Measurements from ENCODE around the gene PRMT3. TPM values are rescaled to one million over a fixed set of nuclear protein-coding genes. Genes with fewer than 3 reads are reported as not detected.

Gene PRMT3
- total and polyA plus RNA-seq, 4 experiments from 2014 or later, result 6.7 to 19.7 (median 13.0) TPM

DNA sequence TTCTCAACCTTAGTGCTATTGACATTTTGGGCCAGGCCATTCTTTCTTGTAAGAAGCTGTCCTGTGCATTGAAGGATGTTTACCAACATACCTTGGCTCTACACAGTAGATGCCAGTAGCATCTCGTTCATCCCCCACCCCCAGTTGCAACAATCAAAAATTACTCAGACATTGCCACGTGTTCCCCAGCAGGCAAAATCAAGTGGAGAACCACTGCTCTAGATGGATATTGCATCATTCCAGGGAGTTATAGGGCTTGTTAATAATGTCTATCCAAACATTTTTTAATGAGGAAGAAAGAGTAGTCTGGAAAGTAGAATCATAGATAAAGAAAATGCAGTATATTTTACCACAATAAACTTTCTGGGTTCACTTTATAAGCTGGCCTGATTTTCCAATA, 64.1 kb downstream of the PRMT3 start:
- POLR2A ChIA-PET (ENCODE audit: partially characterized antibody), result no interaction called here
- Histone ChIP-seq H3K27ac (ENCODE audit: low read depth, low read length) (no peak overlapping the region), H3K27me3 (ENCODE audit: insufficient read depth, low read length) (no peaks in the 10 kb centered on the region), H3K9me3 (ENCODE audit: control insufficient read depth in 1 of 2, low read length in 2 of 2) (no peaks in the 10 kb centered on the region), H3K4me3 (ENCODE audit: low read length in 2 of 2) (no peak overlapping the region), H3K36me3 (ENCODE audit: insufficient read depth, low read length) (no peaks in the 10 kb centered on the region), H3K4me1 (ENCODE audit: insufficient read depth, low read length) (peaks cover 7% of the 10 kb centered on the region)
- DNase-seq, result no peak
- peaks cover 3 to 10% (median 6%) of the 10 kb centered on the region in 4 donors for H3K4me1 Mint-ChIP-seq
- H3K4me3 Mint-ChIP-seq, result no peak overlapping the region
- H3K36me3 Mint-ChIP-seq, result peaks cover 28 to 43% of the 10 kb centered on the region in 2 donors
- H3K27ac Mint-ChIP-seq, result no peak overlapping the region
- H3K27me3 Mint-ChIP-seq, result no peaks in the 10 kb centered on the region
- H3K9me3 Mint-ChIP-seq, result no peaks in the 10 kb centered on the region
- intact Hi-C loops (cut with micrococcal nuclease), result no loop called here
- CTCF ChIA-PET (ENCODE audit: partially characterized antibody), result no interaction called here

DNA sequence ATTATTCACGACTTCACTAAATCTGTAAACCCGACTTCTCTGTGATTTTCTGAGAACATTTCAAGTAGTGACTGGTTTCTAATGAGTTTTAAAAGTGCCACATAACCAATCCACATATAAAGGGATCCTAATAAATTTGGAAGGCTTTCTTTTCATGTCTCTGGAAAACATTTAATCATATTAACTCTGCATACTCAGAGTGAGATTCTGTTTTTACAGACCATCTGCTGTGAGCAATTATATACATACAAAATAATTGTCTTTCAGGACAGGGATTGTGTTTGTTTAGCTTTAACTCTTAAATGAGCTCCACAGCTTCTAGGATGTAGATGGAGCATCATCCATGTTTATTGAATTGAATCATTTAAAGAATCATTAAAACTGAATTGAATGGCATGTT, 65.1 kb downstream of the PRMT3 start:
- intact Hi-C loops (cut with micrococcal nuclease), result no loop called here
- Histone ChIP-seq H3K27ac (ENCODE audit: low read depth, low read length) (no peak overlapping the region), H3K4me3 (ENCODE audit: low read length in 2 of 2) (no peak overlapping the region), H3K9me3 (ENCODE audit: control insufficient read depth in 1 of 2, low read length in 2 of 2) (no peaks in the 10 kb centered on the region), H3K36me3 (ENCODE audit: insufficient read depth, low read length) (no peaks in the 10 kb centered on the region), H3K4me1 (ENCODE audit: insufficient read depth, low read length) (peaks cover 7% of the 10 kb centered on the region), H3K27me3 (ENCODE audit: insufficient read depth, low read length) (no peaks in the 10 kb centered on the region)
- H3K9me3 Mint-ChIP-seq, result no peaks in the 10 kb centered on the region
- DNase-seq, result no peak
- peaks cover 28 to 41% of the 10 kb centered on the region in 2 donors for H3K36me3 Mint-ChIP-seq
- H3K27me3 Mint-ChIP-seq, result no peaks in the 10 kb centered on the region
- peaks cover 3 to 10% (median 6%) of the 10 kb centered on the region in 4 donors for H3K4me1 Mint-ChIP-seq
- CTCF ChIA-PET (ENCODE audit: partially characterized antibody), result no interaction called here
- H3K27ac Mint-ChIP-seq, result no peak overlapping the region
- no peak overlapping the region for H3K4me3 Mint-ChIP-seq
- POLR2A ChIA-PET (ENCODE audit: partially characterized antibody), result no interaction called here

DNA sequence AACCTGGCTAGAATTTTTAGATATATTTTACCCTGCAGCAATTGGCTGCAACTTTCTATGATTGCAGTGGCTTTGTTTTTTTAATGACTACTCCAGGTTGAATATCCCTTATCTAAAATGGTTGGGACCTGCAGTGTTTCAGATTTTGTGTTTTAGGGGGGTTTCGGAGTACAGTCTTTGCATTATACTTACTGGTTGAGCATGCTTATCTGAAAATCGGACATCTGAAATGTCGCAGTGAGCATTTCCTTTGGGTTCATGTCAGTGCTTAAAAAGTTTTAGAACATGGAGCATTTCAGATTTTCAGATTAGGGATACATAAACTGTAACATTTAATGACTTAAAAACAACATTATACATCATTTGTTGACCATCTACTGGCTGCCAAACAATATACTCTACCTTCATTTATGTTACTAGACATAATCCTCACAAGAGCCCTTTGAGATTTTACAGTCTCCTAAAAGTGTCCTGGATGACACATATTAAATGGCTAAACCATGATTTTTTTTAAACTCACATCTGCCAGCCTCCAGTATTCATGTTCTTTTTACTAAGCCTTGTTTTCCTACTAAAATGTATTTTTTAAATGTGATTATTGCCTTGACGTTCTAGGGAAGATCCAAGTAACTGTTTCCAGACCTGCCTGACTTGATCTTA, 66.3 kb downstream of the PRMT3 start:
- Histone ChIP-seq H3K4me1 (ENCODE audit: insufficient read depth, low read length) (peaks cover 7% of the 10 kb centered on the region), H3K27me3 (ENCODE audit: insufficient read depth, low read length) (no peaks in the 10 kb centered on the region), H3K36me3 (ENCODE audit: insufficient read depth, low read length) (no peaks in the 10 kb centered on the region), H3K27ac (ENCODE audit: low read depth, low read length) (no peak overlapping the region), H3K4me3 (ENCODE audit: low read length in 2 of 2) (no peak overlapping the region), H3K9me3 (ENCODE audit: control insufficient read depth in 1 of 2, low read length in 2 of 2) (no peaks in the 10 kb centered on the region)
- peaks cover 3 to 10% (median 6%) of the 10 kb centered on the region in 4 donors for H3K4me1 Mint-ChIP-seq
- no peaks in the 10 kb centered on the region for H3K27me3 Mint-ChIP-seq
- H3K36me3 Mint-ChIP-seq, result peaks cover 28 to 35% of the 10 kb centered on the region in 2 donors
- no peak for DNase-seq
- H3K9me3 Mint-ChIP-seq, result no peaks in the 10 kb centered on the region
- intact Hi-C loops (cut with micrococcal nuclease), result no loop called here
- POLR2A ChIA-PET (ENCODE audit: partially characterized antibody), result no interaction called here
- no peak overlapping the region for H3K27ac Mint-ChIP-seq
- no peak overlapping the region for H3K4me3 Mint-ChIP-seq
- CTCF ChIA-PET (ENCODE audit: partially characterized antibody), result no interaction called here

DNA sequence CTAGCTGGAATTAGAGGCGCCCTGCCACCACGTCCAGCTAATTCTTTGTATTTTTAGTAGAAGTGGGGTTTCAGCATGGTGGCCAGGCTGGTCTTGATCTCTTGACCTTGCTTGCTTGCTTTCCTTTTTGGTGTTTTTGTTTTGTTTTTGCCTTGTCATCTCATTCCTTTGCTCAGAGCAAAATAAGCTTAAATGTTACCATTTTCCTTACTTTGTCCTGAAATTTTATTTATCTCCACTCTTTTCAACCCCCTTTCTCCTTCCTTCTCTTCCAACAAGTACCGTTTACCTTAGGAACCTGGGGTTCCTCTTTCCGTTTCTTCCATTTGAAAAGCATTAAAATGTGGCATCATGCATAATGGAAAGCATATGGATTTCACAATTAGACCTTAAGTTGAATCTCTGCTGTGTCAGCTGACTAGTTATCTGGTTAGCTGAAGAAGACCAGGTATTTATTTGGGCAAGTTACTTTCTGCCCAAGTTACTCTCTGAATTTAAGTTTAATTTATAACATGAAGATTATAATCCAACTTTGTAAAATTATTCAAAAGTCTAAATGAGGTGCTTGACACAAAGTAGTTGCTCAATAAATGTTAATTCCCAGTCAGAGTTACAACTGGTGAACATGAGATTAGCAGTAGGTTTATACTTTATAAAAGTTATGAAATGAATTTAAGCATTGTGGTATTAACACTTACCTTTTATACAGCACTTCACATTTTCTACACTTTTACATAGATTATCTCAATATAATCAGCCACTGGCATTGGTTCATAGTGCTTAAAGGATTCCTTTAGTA, 69.7 kb downstream of the PRMT3 start:
- Mint-ChIP-seq H3K4me3 (no peak overlapping the region), H3K27me3 (no peaks in the 10 kb centered on the region), H3K9me3 (no peaks in the 10 kb centered on the region), H3K27ac (no peak overlapping the region), H3K36me3 (peaks cover 29 to 35% of the 10 kb centered on the region in 2 donors), H3K4me1 (peaks cover 0 to 4% (median 2%) of the 10 kb centered on the region in 4 donors)
- ChIA-PET POLR2A (ENCODE audit: partially characterized antibody) (no interaction called here), CTCF (ENCODE audit: partially characterized antibody) (no interaction called here)
- intact Hi-C loops (cut with micrococcal nuclease), result no loop called here
- Histone ChIP-seq H3K27ac (ENCODE audit: low read depth, low read length) (no peak overlapping the region), H3K27me3 (ENCODE audit: insufficient read depth, low read length) (no peaks in the 10 kb centered on the region), H3K9me3 (ENCODE audit: control insufficient read depth in 1 of 2, low read length in 2 of 2) (no peaks in the 10 kb centered on the region), H3K4me3 (ENCODE audit: low read length in 2 of 2) (no peak overlapping the region), H3K4me1 (ENCODE audit: insufficient read depth, low read length) (no peaks in the 10 kb centered on the region), H3K36me3 (ENCODE audit: insufficient read depth, low read length) (no peaks in the 10 kb centered on the region)
- DNase-seq, result no peak

DNA sequence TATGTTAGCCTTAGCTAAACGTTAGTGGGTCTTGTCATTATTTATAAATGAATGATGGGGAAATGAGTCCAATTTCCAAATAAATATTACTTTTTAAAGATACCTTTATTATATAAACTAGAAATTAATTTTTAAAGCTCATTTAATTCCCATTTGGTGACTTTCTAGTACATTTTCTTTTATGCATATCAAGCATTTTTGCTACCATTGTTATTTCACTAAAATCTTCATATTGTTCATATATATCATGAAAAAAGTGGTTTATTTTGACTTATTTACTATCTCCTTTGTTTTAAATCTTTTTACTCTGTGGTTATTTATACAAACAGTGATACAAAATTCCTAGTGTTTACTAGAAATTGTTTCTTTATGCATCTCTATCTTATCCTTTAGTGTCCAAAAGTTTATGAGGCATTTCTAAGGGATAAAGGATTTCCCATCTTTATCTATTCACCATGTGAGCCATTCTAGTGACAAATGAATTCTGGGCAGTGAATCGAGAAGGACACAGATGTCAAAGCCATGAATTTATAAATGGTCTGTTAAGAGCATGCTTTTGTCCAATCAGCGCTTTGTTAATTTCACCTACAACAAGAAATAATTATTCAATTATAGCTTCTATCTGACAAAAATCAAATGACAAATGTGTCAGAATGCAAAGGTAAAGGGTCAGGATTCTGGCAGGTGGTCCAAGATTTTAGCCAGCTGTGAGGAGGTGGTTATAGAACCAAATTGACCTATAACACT, 70.6 kb downstream of the PRMT3 start:
- intact Hi-C loops (cut with micrococcal nuclease), result no loop called here
- H3K27ac Mint-ChIP-seq, result peak overlapping the region in 1 of 7 donors; percentile 25
- Histone ChIP-seq H3K4me1 (ENCODE audit: insufficient read depth, low read length) (no peaks in the 10 kb centered on the region), H3K27ac (ENCODE audit: low read depth, low read length) (no peak overlapping the region), H3K4me3 (ENCODE audit: low read length in 2 of 2) (no peak overlapping the region), H3K9me3 (ENCODE audit: control insufficient read depth in 1 of 2, low read length in 2 of 2) (no peaks in the 10 kb centered on the region), H3K36me3 (ENCODE audit: insufficient read depth, low read length) (no peaks in the 10 kb centered on the region), H3K27me3 (ENCODE audit: insufficient read depth, low read length) (no peaks in the 10 kb centered on the region)
- H3K27me3 Mint-ChIP-seq, result no peaks in the 10 kb centered on the region
- peaks cover 31 to 34% of the 10 kb centered on the region in 2 donors for H3K36me3 Mint-ChIP-seq
- no peaks in the 10 kb centered on the region for H3K9me3 Mint-ChIP-seq
- no peak for DNase-seq
- ChIA-PET POLR2A (ENCODE audit: partially characterized antibody) (no interaction called here), CTCF (ENCODE audit: partially characterized antibody) (no interaction called here)
- peaks cover 0 to 4% (median 1%) of the 10 kb centered on the region in 4 donors for H3K4me1 Mint-ChIP-seq
- H3K4me3 Mint-ChIP-seq, result no peak overlapping the region

DNA sequence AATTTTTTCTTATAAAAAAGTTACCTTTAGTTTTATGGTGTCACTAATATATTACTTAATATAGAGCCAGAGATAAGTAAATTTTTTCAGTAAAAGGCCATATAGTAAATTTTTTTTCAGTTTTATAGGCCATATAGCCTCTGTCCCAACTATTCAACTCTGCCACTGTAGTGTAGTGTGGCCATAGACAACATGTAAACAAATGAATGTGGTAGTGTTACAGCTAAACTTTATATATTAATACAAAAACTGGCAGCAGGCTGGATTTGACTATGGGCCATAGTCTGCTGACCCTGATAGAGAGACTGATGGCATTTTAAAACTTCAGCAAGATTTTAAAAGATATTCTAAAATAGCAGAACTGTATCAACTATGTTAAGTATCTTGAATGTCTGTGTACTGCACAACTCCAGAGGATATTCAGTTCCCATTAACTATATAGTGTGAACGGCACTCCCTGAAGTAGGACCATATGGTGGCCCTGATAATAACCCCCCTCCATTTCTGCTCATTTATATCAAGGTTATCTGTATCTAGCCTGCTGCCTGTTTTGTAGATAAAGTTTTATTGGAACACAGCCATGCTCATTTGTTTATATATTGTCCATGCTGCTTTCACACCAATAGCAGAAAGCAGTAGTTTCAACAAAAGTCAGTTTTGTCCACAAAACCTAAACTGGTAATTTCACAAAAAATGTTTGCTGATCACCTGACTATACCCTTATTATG, 71.6 kb downstream of the PRMT3 start:
- Mint-ChIP-seq H3K4me3 (no peak overlapping the region), H3K9me3 (no peaks in the 10 kb centered on the region), H3K27ac (no peak overlapping the region), H3K27me3 (no peaks in the 10 kb centered on the region), H3K4me1 (peaks cover 0 to 4% (median 1%) of the 10 kb centered on the region in 4 donors), H3K36me3 (peaks cover 31 to 32% of the 10 kb centered on the region in 2 donors)
- Histone ChIP-seq H3K27me3 (ENCODE audit: insufficient read depth, low read length) (no peaks in the 10 kb centered on the region), H3K4me1 (ENCODE audit: insufficient read depth, low read length) (no peaks in the 10 kb centered on the region), H3K9me3 (ENCODE audit: control insufficient read depth in 1 of 2, low read length in 2 of 2) (no peaks in the 10 kb centered on the region), H3K4me3 (ENCODE audit: low read length in 2 of 2) (no peak overlapping the region), H3K27ac (ENCODE audit: low read depth, low read length) (no peak overlapping the region), H3K36me3 (ENCODE audit: insufficient read depth, low read length) (no peaks in the 10 kb centered on the region)
- intact Hi-C loops (cut with micrococcal nuclease), result no loop called here
- CTCF ChIA-PET (ENCODE audit: partially characterized antibody), result no interaction called here
- no peak for DNase-seq
- POLR2A ChIA-PET (ENCODE audit: partially characterized antibody), result no interaction called here

DNA sequence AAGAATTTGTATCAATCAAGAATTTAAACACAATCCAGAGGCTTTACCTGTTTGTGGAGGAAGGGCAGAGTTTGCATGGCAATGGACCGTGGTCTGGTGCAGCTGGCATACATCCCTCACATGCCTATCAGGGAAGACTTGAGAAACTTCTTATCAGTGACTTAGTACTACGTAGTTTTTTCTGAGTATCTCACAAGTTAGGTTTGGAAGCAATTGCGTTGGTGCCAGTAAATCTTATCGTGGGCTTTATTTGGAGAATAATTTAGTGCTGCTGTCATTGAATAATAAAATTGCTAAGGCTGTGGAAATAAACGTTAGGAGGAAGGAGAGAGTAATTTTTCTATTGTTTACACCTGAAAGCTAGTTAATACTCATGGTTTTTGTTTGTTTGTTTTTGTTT, 72.3 kb downstream of the PRMT3 start:
- Mint-ChIP-seq H3K27me3 (no peaks in the 10 kb centered on the region), H3K4me3 (no peak overlapping the region), H3K4me1 (peaks cover 0 to 4% (median 1%) of the 10 kb centered on the region in 4 donors), H3K36me3 (peaks cover 33 to 35% of the 10 kb centered on the region in 2 donors), H3K9me3 (no peaks in the 10 kb centered on the region), H3K27ac (no peak overlapping the region)
- no peaks in the 10 kb centered on the region for H3K9me3 ChIP-seq (ENCODE audit: control insufficient read depth in 1 of 2, low read length in 2 of 2)
- POLR2A ChIA-PET (ENCODE audit: partially characterized antibody), result no interaction called here
- H3K27me3 ChIP-seq (ENCODE audit: insufficient read depth, low read length), result no peaks in the 10 kb centered on the region
- CTCF ChIA-PET (ENCODE audit: partially characterized antibody), result no interaction called here
- no peak overlapping the region for H3K4me3 ChIP-seq (ENCODE audit: low read length in 2 of 2)
- H3K27ac ChIP-seq (ENCODE audit: low read depth, low read length), result no peak overlapping the region
- peaks cover 5% of the 10 kb centered on the region for H3K36me3 ChIP-seq (ENCODE audit: insufficient read depth, low read length)
- H3K4me1 ChIP-seq (ENCODE audit: insufficient read depth, low read length), result no peaks in the 10 kb centered on the region
- intact Hi-C loops (cut with micrococcal nuclease), result no loop called here
- no peak for DNase-seq
